H1 (cell line): ENCODE data around the gene HMCN2. TPM values are rescaled to one million over a fixed set of nuclear protein-coding genes. Genes with fewer than 3 reads are reported as not detected.
A peak's percentile ranks its signal among the peaks of the same experiment; 100 is the strongest.

ENCODE experiments used
- CTCF ChIA-PET: fragments of 300-600 bp; sonication (Branson Sonifier 250); formaldehyde crosslinking; loops from one replicate; lab custom pipeline; 2021; ENCODE audit not compliant: partially characterized antibody; lab: Charles Lee
- POLR2A ChIA-PET: fragments of 300-600 bp; sonication (Branson Sonifier 250); formaldehyde crosslinking; loops from one replicate; lab custom pipeline; 2021; ENCODE audit warnings: inconsistent platforms; ENCODE audit not compliant: partially characterized antibody; lab: Charles Lee
- DNase-seq, 2 experiments: peaks; one replicate each; pipeline versions ENCODE4 v3.0.0 to v3.0.0-alpha.2; 2010 to 2022; ENCODE audit warnings: low spot score in 2 of 2, low read depth in 1 of 2, mixed read lengths in 1 of 2
- FAIRE-seq: peaks from 2 replicates; lab custom pipeline; 2011; peaks lifted over from hg19 to GRCh38; lab: Jason Lieb, UNC
- H2AFZ ChIP-seq: 2 replicates; pipeline ENCODE4 v1.8.1; 2012; ENCODE audit warnings: low read length, inconsistent platforms
- H2AK5ac ChIP-seq: 2 replicates; pipeline ENCODE4 v1.6.1; 2013; ENCODE audit warnings: low read depth, low read length
- H2BK120ac ChIP-seq: replicated peaks from 2 replicates; pipeline ENCODE3; 2013; ENCODE audit warnings: low read depth, low read length, inconsistent platforms
- H2BK12ac ChIP-seq: 2 replicates; pipeline ENCODE4 v1.6.1; 2013; ENCODE audit warnings: low read depth, low read length
- H2BK15ac ChIP-seq: 2 replicates; pipeline ENCODE4 v1.6.1; 2013; ENCODE audit warnings: low read length
- H2BK20ac ChIP-seq: 2 replicates; pipeline ENCODE4 v1.6.1; 2013; ENCODE audit warnings: low read length
- H2BK5ac ChIP-seq: 2 replicates; pipeline ENCODE4 v1.6.1; 2013; ENCODE audit warnings: low read depth, low read length
- H3K14ac ChIP-seq: 2 replicates; pipeline ENCODE4 v1.6.1; 2013; ENCODE audit warnings: inconsistent platforms; ENCODE audit not compliant: insufficient read length
- H3K18ac ChIP-seq: 2 replicates; pipeline ENCODE4 v1.6.1; 2013; ENCODE audit warnings: low read length; ENCODE audit errors: extremely low read depth
- H3K23ac ChIP-seq: 2 replicates; pipeline ENCODE4 v1.6.1; 2013; ENCODE audit warnings: inconsistent platforms; ENCODE audit not compliant: insufficient read length
- H3K23me2 ChIP-seq: 2 replicates; pipeline ENCODE4 v1.6.1; 2013; ENCODE audit warnings: low read depth, low read length
- H3K27ac ChIP-seq: 2 replicates; pipeline ENCODE4 v1.6.1; 2011; ENCODE audit warnings: low read depth, low read length, inconsistent platforms
- H3K27me3 ChIP-seq, 4 experiments: replicated peaks in 1 of 4; 1 replicate in 1 of 4; 2 replicates in 3 of 4; pipeline versions ENCODE4 v1.6.1 to v1.8.1; 2011 to 2013; ENCODE audit warnings: low read length in 3 of 4, mild to moderate bottlenecking in 3 of 4, inconsistent platforms in 2 of 4, mixed read lengths in 2 of 4, moderate library complexity in 1 of 4; ENCODE audit not compliant: control insufficient read depth in 3 of 4, insufficient read depth in 3 of 4; ENCODE audit errors: extremely low read depth in 1 of 4
- H3K36me3 ChIP-seq, 4 experiments: 2 replicates each; pipeline versions ENCODE4 v1.6.1 to v1.8.1; 2011 to 2013; ENCODE audit warnings: mild to moderate bottlenecking in 4 of 4, low read length in 3 of 4, moderate library complexity in 2 of 4, control low read depth in 1 of 4, inconsistent platforms in 1 of 4; ENCODE audit not compliant: insufficient read depth in 4 of 4, control insufficient read depth in 2 of 4
- H3K4ac ChIP-seq: replicated peaks from 2 replicates; pipeline ENCODE3; 2013; ENCODE audit warnings: low read length, low read depth, mixed read lengths, inconsistent platforms; ENCODE audit not compliant: insufficient read length
- H3K4me1 ChIP-seq, 4 experiments: replicated peaks in 1 of 4; 1 replicate in 1 of 4; 2 replicates in 3 of 4; pipeline versions ENCODE4 v1.6.1 to v1.8.1; 2011 to 2013; ENCODE audit warnings: low read length in 3 of 4, inconsistent platforms in 2 of 4, mixed read lengths in 1 of 4; ENCODE audit not compliant: insufficient read depth in 4 of 4, control insufficient read depth in 3 of 4
- H3K4me2 ChIP-seq, 2 experiments: 2 replicates each; pipeline versions ENCODE4 v1.6.1 to v1.8.1; 2011 to 2013; ENCODE audit warnings: low read depth in 2 of 2, low read length in 2 of 2, control low read depth in 1 of 2, inconsistent platforms in 1 of 2, mild to moderate bottlenecking in 1 of 2; ENCODE audit not compliant: insufficient read depth in 1 of 2
- H3K4me3 ChIP-seq, 4 experiments: fragments of 200-600, 300-600 bp in 1 of 4; sonication (generic), shearing (Covaris generic), sonication (Bioruptor Twin) in 1 of 4; 2 replicates each; pipeline versions ENCODE4 v1.5.1 to v1.8.1; 2011 to 2016; ENCODE audit warnings: low read length in 4 of 4, low read depth in 3 of 4, control low read depth in 2 of 4, inconsistent platforms in 2 of 4, mild to moderate bottlenecking in 2 of 4, mixed read lengths in 1 of 4, moderate library complexity in 1 of 4; ENCODE audit not compliant: insufficient read depth in 2 of 4; ENCODE audit errors: extremely low read depth in 1 of 4
- H3K56ac ChIP-seq: replicated peaks from 2 replicates; pipeline ENCODE3; 2013; ENCODE audit warnings: low read depth, mild to moderate bottlenecking, mixed read lengths, low read length, inconsistent platforms; ENCODE audit not compliant: insufficient read length
- H3K79me1 ChIP-seq: 2 replicates; pipeline ENCODE4 v1.6.1; 2013; ENCODE audit warnings: low read depth, low read length, control low read depth
- H3K79me2 ChIP-seq, 2 experiments: 2 replicates each; pipeline versions ENCODE4 v1.6.1 to v1.8.1; 2012 to 2013; ENCODE audit warnings: low read length in 2 of 2, mild to moderate bottlenecking in 2 of 2, inconsistent platforms in 1 of 2; ENCODE audit not compliant: insufficient read depth in 2 of 2, control insufficient read depth in 1 of 2
- H3K9ac ChIP-seq, 4 experiments: replicated peaks in 1 of 4; 1 replicate in 1 of 4; 2 replicates in 3 of 4; pipeline versions ENCODE4 v1.6.1 to v1.8.1; 2011 to 2013; ENCODE audit warnings: low read depth in 3 of 4, low read length in 3 of 4, control low read depth in 2 of 4, mild to moderate bottlenecking in 2 of 4, moderate library complexity in 2 of 4, inconsistent platforms in 1 of 4; ENCODE audit errors: extremely low read depth in 1 of 4
- H3K9me3 ChIP-seq, 2 experiments: 2 replicates each; pipeline versions ENCODE4 v1.6.1 to v1.8.1; 2012 to 2013; ENCODE audit warnings: mild to moderate bottlenecking in 2 of 2, moderate library complexity in 2 of 2, control low read depth in 1 of 2, inconsistent platforms in 1 of 2, low read depth in 1 of 2, low read length in 1 of 2, mixed read lengths in 1 of 2; ENCODE audit not compliant: insufficient read depth in 2 of 2
- H4K20me1 ChIP-seq, 2 experiments: replicated peaks in 1 of 2; 2 replicates each; pipeline versions ENCODE3 to v1.8.1; 2011 to 2013; ENCODE audit warnings: inconsistent platforms in 2 of 2, low read length in 2 of 2, mild to moderate bottlenecking in 1 of 2; ENCODE audit not compliant: insufficient read depth in 2 of 2, control insufficient read depth in 1 of 2
- H4K5ac ChIP-seq: 2 replicates; pipeline ENCODE4 v1.6.1; 2013; ENCODE audit warnings: low read length, low read depth, mixed read lengths, inconsistent platforms; ENCODE audit not compliant: insufficient read length
- H4K8ac ChIP-seq: 2 replicates; pipeline ENCODE4 v1.8.0; 2013; ENCODE audit warnings: mild to moderate bottlenecking, moderate library complexity, low read length, inconsistent platforms; ENCODE audit not compliant: insufficient read depth; ENCODE audit errors: extremely low read depth
- H4K91ac ChIP-seq: replicated peaks from 2 replicates; pipeline ENCODE3; 2013; ENCODE audit warnings: low read length, mixed read lengths, inconsistent platforms; ENCODE audit not compliant: insufficient read length
- ATF2 ChIP-seq: IDR thresholded peaks from 2 replicates; pipeline ENCODE4 v1.6.1; 2012; ENCODE audit warnings: low read length, inconsistent platforms
- CHD1 ChIP-seq: IDR thresholded peaks from 2 replicates; pipeline ENCODE4 v1.6.1; 2012; ENCODE audit warnings: low read depth, low read length, improper control_type of control experiment
- CHD2 ChIP-seq: IDR thresholded peaks from 2 replicates; pipeline ENCODE4 v1.6.1; 2012; ENCODE audit warnings: low read length, improper control_type of control experiment
- CREB1 ChIP-seq: IDR thresholded peaks from 2 replicates; pipeline ENCODE4 v1.6.1; 2012; ENCODE audit warnings: inconsistent platforms
- HDAC6 ChIP-seq: IDR thresholded peaks from one replicate; pipeline ENCODE4 v1.7.1; 2012; ENCODE audit warnings: low read depth, mild to moderate bottlenecking, inconsistent platforms, low read length, moderate library complexity
- KDM5A ChIP-seq: fragments of 200-600 bp; IDR thresholded peaks from 2 replicates; pipeline ENCODE4 v1.7.1; 2012; ENCODE audit warnings: mild to moderate bottlenecking, low read length, inconsistent platforms, mixed read lengths
- RBBP5 ChIP-seq: IDR thresholded peaks from 2 replicates; pipeline ENCODE4 v1.7.1; 2012; ENCODE audit warnings: low read depth, mild to moderate bottlenecking, inconsistent platforms, low read length, moderate library complexity, borderline replicate concordance
- TAF7 ChIP-seq: optimal IDR thresholded peaks from 2 replicates; pipeline ENCODE3; 2011; ENCODE audit warnings: low read depth, mild to moderate bottlenecking, inconsistent platforms, low read length, moderate library complexity, borderline replicate concordance
- TEAD4 ChIP-seq: IDR thresholded peaks from 2 replicates; pipeline ENCODE4 v1.6.1; 2012; ENCODE audit warnings: low read depth, low read length, inconsistent platforms, mixed read lengths
- WGBS, 2 experiments: shearing (Covaris generic) in 1 of 2; methylation state at CpG; one replicate each; pipeline versions ENCODE4 v1.1.6 to v1.1.7; 2013 to 2015; ENCODE audit warnings: low lambda C conversion rate in 2 of 2, mixed read lengths in 2 of 2, inconsistent platforms in 1 of 2, low coverage in 1 of 2, missing lambda C conversion rate in 1 of 2; ENCODE audit not compliant: insufficient replicate concordance in 2 of 2, insufficient coverage in 1 of 2, insufficient read length in 1 of 2; ENCODE audit errors: extremely low coverage in 1 of 2, missing lambda C conversion rate in 1 of 2; 5-methylcytosine and 5-hydroxymethylcytosine counted together
- polyA plus RNA-seq, 7 experiments: library from polyadenylated mRNA; depleted of rRNA in 3 of 7; stranded (reverse) in 5 of 7; unstranded in 2 of 7; fragments of >200 nt in 5 of 7; fragments of 200-250 nt in 2 of 7; gene quantifications; 1 replicate in 5 of 7; 2 replicates in 1 of 7; 4 replicates in 1 of 7; pipeline versions ENCODE4 v1.2.1 to v1.2.3, GENCODE V29; 2011 to 2013; ENCODE audit warnings: missing spikeins in 2 of 7, mixed read lengths in 2 of 7
- total RNA-seq: library from RNA; stranded (reverse); fragmentation: NEBNext Ultra II Directional; extraction: Animal tissue kit (Norgen Biotek cat#: 25700); gene quantifications from 2 replicates; pipeline ENCODE4 v1.2.1, GENCODE V29; 2021

Gene HMCN2
- total and polyA plus RNA-seq, 2 of the 8 experiments (the other 6 are each of a cell fraction or from before 2014, with no cell fraction given) = 5.0 to 9.1 TPM

DNA sequence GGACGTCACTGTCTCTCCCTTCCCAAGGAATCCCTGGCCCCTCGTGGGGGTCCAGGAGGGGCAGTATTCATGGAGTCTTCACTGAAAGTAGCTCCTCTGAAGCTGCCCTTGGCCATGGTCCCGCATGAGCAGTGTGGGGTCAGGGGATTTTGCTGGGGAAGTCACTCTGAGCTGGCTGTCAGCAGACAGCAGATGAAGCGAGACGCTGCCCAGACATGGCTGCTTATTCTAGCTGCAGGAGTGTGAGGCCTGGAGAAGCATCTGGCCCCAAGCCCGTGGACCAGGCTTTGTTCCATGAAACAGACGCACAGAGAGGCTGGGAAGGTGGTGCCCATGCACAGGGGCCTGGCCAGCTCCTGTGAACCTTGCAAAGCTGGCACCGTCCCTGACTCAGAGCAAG, 157.7 kb downstream of the HMCN2 start:
- no peak overlapping the region for H4K8ac ChIP-seq
- no peaks in the 10 kb centered on the region for H3K36me3 ChIP-seq
- no peaks in the 10 kb centered on the region for H3K79me2 ChIP-seq
- FAIRE-seq = no peak
- CTCF ChIA-PET = interaction anchor here (0.6 to 3.4 kb wide), 7 partner anchors 9 to 187 kb away, joined by 3 to 12 read pairs (median 5); no protein-coding TSS in a partner anchor
- H3K56ac ChIP-seq = no peak overlapping the region
- POLR2A ChIA-PET = interaction anchor here (0.6 to 4.1 kb wide), 4 partner anchors 8 to 25 kb away, joined by 3 to 31 read pairs (median 4); no protein-coding TSS in a partner anchor
- H3K23me2 ChIP-seq = no peaks in the 10 kb centered on the region
- peak overlapping the region; percentile 46 for H3K4ac ChIP-seq
- no peak overlapping the region for H3K4me3 ChIP-seq
- H4K5ac ChIP-seq = no peak overlapping the region
- no peak overlapping the region for H2AFZ ChIP-seq
- H2AK5ac ChIP-seq = peak overlapping the region; percentile 65; the same call in 1 of the 2 replicates
- no peak overlapping the region for H3K23ac ChIP-seq
- H3K27ac ChIP-seq = no peak overlapping the region
- H3K14ac ChIP-seq = no peak overlapping the region
- no peak overlapping the region for H3K4me2 ChIP-seq
- peak overlapping the region; percentile 91 for H2BK120ac ChIP-seq
- WGBS, 2 experiments = 84% methylated on average over 7 of the region's 8 CpGs; no CpG with 5 or more reads in 1 of the 2 experiments
- peak overlapping the region; percentile 90; the same call in 1 of the 2 replicates for H2BK12ac ChIP-seq
- no peak overlapping the region for H3K9ac ChIP-seq
- no peak overlapping the region; the same call in 1 of the 2 replicates for H3K18ac ChIP-seq
- H2BK5ac ChIP-seq = no peak overlapping the region; the same call in 1 of the 2 replicates
- peaks cover 0 to 2% of the 10 kb centered on the region in 2 experiments; a peak in 1 of 4 replicates for H3K9me3 ChIP-seq
- DNase-seq = no peak
- H2BK15ac ChIP-seq = no peak overlapping the region
- H3K79me1 ChIP-seq = no peaks in the 10 kb centered on the region
- peak overlapping the region; percentile 72; the same call in 1 of the 2 replicates for H2BK20ac ChIP-seq
- no peaks in the 10 kb centered on the region for H4K20me1 ChIP-seq
- no peaks in the 10 kb centered on the region for H3K27me3 ChIP-seq
- H4K91ac ChIP-seq = peak overlapping the region; percentile 97
- peaks cover 6 to 15% (median 10%) of the 10 kb centered on the region in 4 experiments; a peak in 6 of 7 replicates for H3K4me1 ChIP-seq
- TF ChIP-seq CHD2 = no peak
- no peak for TF ChIP-seq ATF2
- no peak for TF ChIP-seq CHD1
- TF ChIP-seq TEAD4 = no peak
- no peak for TF ChIP-seq RBBP5
- TF ChIP-seq TAF7 = no peak
- TF ChIP-seq KDM5A = no peak
- no peak for TF ChIP-seq HDAC6
- no peak for TF ChIP-seq CREB1
